ENCODE measurements around the gene SCTR.

The SCTR gene

GRCh38 chr2:119436993-119437772 lies 87.1 kb downstream of the SCTR start:
- no peaks in the 10 kb centered on the region for H3K9me3 Mint-ChIP-seq
- H3K27ac Mint-ChIP-seq = no peak overlapping the region
- peaks cover 5% of the 10 kb centered on the region for H3K4me1 Mint-ChIP-seq
- ATAC-seq = no peak
- peaks cover 37% of the 10 kb centered on the region for H3K27me3 Mint-ChIP-seq
- no peak overlapping the region for H3K4me3 Mint-ChIP-seq
- no peak for DNase-seq

- DNase-seq = no peak
- no peak for ATAC-seq
- H3K4me3 Mint-ChIP-seq = no peak overlapping the region
- peaks cover 9% of the 10 kb centered on the region for H3K4me1 Mint-ChIP-seq
- H3K27ac Mint-ChIP-seq = no peak overlapping the region
- peaks cover 48% of the 10 kb centered on the region for H3K27me3 Mint-ChIP-seq
- H3K9me3 Mint-ChIP-seq = no peaks in the 10 kb centered on the region
Measured at GRCh38 chr2:119435953-119436297, 88.4 kb downstream of the SCTR start.

- Mint-ChIP-seq H3K27ac (no peak overlapping the region), H3K4me1 (peaks cover 9% of the 10 kb centered on the region), H3K9me3 (no peaks in the 10 kb centered on the region), H3K27me3 (peaks cover 54% of the 10 kb centered on the region), H3K4me3 (no peak overlapping the region)
- no peak for DNase-seq
- ATAC-seq = no peak
Measured at GRCh38 chr2:119435081-119435952, 89.0 kb downstream of the SCTR start.

DNA sequence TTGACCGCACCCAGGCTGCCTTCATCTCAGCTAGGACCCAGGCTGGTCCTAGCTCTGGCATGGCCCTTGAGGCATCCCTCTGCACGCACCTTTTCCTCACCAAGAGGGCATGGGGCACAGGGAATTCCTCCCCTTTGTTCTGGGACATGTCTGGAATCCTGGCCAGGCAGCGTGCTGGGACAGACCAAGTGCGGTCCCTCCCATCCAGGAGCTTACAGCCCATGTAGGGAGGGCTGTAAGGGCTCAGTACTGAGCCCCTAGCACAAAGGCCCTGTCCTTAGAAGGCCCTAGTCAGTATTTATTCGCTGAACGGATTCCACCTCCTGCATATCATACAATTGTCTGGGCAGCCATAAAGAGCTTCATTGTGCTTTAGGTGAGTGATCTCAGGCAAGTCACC lies 89.6 kb downstream of the SCTR start:
- H3K4me1 Mint-ChIP-seq = peaks cover 9% of the 10 kb centered on the region
- H3K27ac Mint-ChIP-seq = no peak overlapping the region
- no peak for ATAC-seq
- H3K9me3 Mint-ChIP-seq = no peaks in the 10 kb centered on the region
- H3K27me3 Mint-ChIP-seq = peaks cover 60% of the 10 kb centered on the region
- DNase-seq = no peak
- no peak overlapping the region for H3K4me3 Mint-ChIP-seq

GRCh38 chr2:119433636-119434327 lies 90.5 kb downstream of the SCTR start:
- no peaks in the 10 kb centered on the region for H3K9me3 Mint-ChIP-seq
- peaks cover 64% of the 10 kb centered on the region for H3K27me3 Mint-ChIP-seq
- H3K4me3 Mint-ChIP-seq = no peak overlapping the region
- ATAC-seq (no peak), DNase-seq (no peak)
- H3K4me1 Mint-ChIP-seq = peaks cover 9% of the 10 kb centered on the region
- H3K27ac Mint-ChIP-seq = peak overlapping the region in 1 of 2 donors; percentile 79

GRCh38 chr2:119432851-119433522 lies 91.3 kb downstream of the SCTR start:
- Mint-ChIP-seq H3K4me3 (no peak overlapping the region), H3K4me1 (peaks cover 9% of the 10 kb centered on the region)

GRCh38 chr2:119431976-119432850 lies 92.1 kb downstream of the SCTR start:
- no peak for DNase-seq
- no peak for ATAC-seq
- peak overlapping the region; percentile 35 to 52 for H3K4me3 Mint-ChIP-seq
- H3K27ac Mint-ChIP-seq = no peak overlapping the region
- peaks cover 79% of the 10 kb centered on the region for H3K27me3 Mint-ChIP-seq
- H3K4me1 Mint-ChIP-seq = peaks cover 9% of the 10 kb centered on the region
- no peaks in the 10 kb centered on the region for H3K9me3 Mint-ChIP-seq

More at GRCh38 chr2:119432851-119433522, 91.3 kb downstream of the SCTR start:
- no peak for ATAC-seq
- no peak for DNase-seq
- Mint-ChIP-seq H3K27me3 (peaks cover 71% of the 10 kb centered on the region), H3K27ac (no peak overlapping the region), H3K9me3 (no peaks in the 10 kb centered on the region)

DNA sequence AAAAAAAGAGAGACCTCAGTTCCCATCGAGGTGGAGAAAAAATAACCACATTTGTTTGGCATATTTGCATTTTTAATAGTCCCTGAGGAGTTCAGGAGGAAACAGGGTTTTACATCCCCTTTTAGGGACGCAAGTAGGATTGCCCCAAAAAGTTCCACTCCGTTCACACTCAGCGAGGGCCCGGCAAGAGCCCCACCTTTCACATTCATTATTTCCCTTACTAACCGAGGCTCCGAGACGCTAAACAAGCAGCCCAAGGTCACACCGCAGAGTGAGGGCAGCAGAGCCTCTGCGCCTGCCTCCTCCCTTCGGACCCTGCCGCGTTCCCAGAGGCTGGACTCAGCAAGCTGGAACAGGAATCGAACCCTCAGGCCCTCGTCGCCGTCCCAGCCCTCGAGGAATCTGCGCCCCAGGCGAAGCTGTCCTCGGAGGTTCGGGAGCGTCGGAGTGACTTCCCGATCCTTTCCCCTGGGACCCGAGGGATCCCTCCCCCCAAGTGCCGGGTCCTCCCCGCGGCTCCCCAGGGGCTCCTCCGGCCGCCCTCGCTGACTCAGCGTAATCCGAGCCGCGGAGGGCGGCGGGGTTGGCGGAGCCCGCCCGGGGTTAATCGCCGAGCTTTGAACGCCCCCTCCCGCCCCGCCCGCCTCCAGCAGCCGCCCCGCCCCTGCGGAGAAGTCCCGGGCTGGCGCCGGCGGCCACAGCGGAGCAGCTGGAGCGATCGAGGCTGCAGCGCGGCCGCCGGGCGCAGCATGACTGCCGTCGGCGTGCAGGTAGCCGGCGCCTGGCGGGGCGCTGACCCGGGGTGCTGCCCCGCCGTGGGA lies 92.9 kb downstream of the SCTR start, which contains the start of gene TMEM37:
TSS of gene TMEM37 (plus strand) at position 700 of the 821 bp plus-strand sequence. CDS start at position 750, 50 bp downstream.
- DNase-seq (no peak), ATAC-seq (peak; percentile 62)
- Mint-ChIP-seq H3K27me3 (peaks cover 86% of the 10 kb centered on the region), H3K27ac (no peak within 1 kb of the TSS), H3K4me3 (peak within 1 kb of the TSS; percentile 35 to 52), H3K4me1 (peaks cover 9% of the 10 kb centered on the region), H3K9me3 (no peaks in the 10 kb centered on the region)

GRCh38 chr2:119430023-119430498 lies 94.2 kb downstream of the SCTR start:
- Mint-ChIP-seq H3K9me3 (no peaks in the 10 kb centered on the region), H3K27ac (no peak overlapping the region), H3K27me3 (peaks cover 89% of the 10 kb centered on the region), H3K4me3 (no peak overlapping the region), H3K4me1 (peaks cover 9% of the 10 kb centered on the region)
- DNase-seq (no peak), ATAC-seq (no peak)

GRCh38 chr2:119429225-119429981 lies 94.9 kb downstream of the SCTR start:
- Mint-ChIP-seq H3K27ac (no peak overlapping the region), H3K27me3 (peaks cover 95% of the 10 kb centered on the region), H3K4me1 (peaks cover 9% of the 10 kb centered on the region), H3K9me3 (no peaks in the 10 kb centered on the region), H3K4me3 (no peak overlapping the region)
- no peak for DNase-seq
- no peak for ATAC-seq

DNA sequence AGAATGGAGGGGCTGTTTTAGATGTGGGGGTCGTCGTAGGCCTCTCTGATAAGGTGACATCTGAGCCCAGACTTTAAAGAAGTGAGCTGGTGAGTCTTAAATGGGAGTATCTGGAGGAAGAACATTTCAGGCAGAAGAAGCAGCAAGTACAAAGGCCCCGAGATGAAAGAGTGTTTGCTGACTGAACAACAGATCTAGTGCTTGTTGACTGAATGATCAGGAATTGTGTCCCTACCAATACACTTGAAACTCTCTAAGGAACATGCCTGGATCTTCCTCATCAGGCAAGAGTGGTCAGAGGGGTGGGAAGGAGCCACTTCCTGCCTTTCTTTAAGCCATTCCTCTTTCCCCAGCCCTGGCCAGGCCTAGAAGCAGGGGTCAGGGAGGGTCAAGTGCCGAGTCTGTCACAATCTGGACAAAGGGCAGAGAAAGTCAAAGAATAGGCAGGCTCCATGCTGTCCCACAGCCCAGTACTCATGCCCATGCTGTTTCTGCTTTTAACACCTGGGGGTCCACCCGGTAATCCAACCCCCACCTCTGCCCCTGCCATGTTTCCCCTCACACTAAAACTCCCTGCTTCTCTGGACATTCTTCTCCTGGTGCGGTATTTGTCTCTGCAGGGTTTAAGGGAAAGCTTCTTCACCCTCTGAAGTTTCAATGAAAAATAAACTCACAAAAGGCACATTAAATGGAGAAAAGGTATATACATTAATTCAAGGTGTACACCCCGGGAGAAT lies 95.6 kb downstream of the SCTR start:
- H3K4me3 Mint-ChIP-seq = no peak overlapping the region
- no peak for ATAC-seq
- peaks cover 9% of the 10 kb centered on the region for H3K4me1 Mint-ChIP-seq
- peaks cover 91% of the 10 kb centered on the region for H3K27me3 Mint-ChIP-seq
- no peak for DNase-seq
- no peaks in the 10 kb centered on the region for H3K9me3 Mint-ChIP-seq
- no peak overlapping the region for H3K27ac Mint-ChIP-seq

GRCh38 chr2:119427756-119428155 lies 96.5 kb downstream of the SCTR start:
- ATAC-seq (no peak), DNase-seq (no peak)
- Mint-ChIP-seq H3K4me3 (no peak overlapping the region), H3K27ac (peak overlapping the region in 1 of 2 donors; percentile 9), H3K27me3 (peaks cover 86% of the 10 kb centered on the region), H3K4me1 (peaks cover 9% of the 10 kb centered on the region), H3K9me3 (no peaks in the 10 kb centered on the region)
